Body of pancreas (tissue), 4 donors: ENCODE results near the gene GFRA4.

Experiments used
- POLR2A ChIP-seq, 3 donors: fragments of 450-650 bp; IDR thresholded peaks; one replicate each; pipeline ENCODE4 v1.6.1; 2016; ENCODE audit warnings: antibody characterized with exemption in 3 of 3, mild to moderate bottlenecking in 2 of 3
- TF ChIP-seq, protein P1 (sequence below), 7 experiments: fragments of 450-650 bp in 4 of 7; fragments of 200-600 bp in 3 of 7; sonication (generic) in 3 of 7; IDR thresholded peaks; one replicate each; pipeline ENCODE4 v1.5.1; 2016 to 2019; ENCODE audit warnings: antibody characterized with exemption in 7 of 7

- TF ChIP-seq, protein P1, sequence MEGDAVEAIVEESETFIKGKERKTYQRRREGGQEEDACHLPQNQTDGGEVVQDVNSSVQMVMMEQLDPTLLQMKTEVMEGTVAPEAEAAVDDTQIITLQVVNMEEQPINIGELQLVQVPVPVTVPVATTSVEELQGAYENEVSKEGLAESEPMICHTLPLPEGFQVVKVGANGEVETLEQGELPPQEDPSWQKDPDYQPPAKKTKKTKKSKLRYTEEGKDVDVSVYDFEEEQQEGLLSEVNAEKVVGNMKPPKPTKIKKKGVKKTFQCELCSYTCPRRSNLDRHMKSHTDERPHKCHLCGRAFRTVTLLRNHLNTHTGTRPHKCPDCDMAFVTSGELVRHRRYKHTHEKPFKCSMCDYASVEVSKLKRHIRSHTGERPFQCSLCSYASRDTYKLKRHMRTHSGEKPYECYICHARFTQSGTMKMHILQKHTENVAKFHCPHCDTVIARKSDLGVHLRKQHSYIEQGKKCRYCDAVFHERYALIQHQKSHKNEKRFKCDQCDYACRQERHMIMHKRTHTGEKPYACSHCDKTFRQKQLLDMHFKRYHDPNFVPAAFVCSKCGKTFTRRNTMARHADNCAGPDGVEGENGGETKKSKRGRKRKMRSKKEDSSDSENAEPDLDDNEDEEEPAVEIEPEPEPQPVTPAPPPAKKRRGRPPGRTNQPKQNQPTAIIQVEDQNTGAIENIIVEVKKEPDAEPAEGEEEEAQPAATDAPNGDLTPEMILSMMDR (IDR thresholded peaks at IDR 0.05) = no peak
- TF ChIP-seq POLR2A (IDR thresholded peaks at IDR 0.05) = no peak
These were observed 49.2 kb upstream of the GFRA4 start, which contains the start of gene SIGLEC1 for GRCh38 chr20:3712279-3712873.
